Stomach (tissue), 4 donors: ENCODE data around the gene C2CD2L.

ENCODE experiments used
- CTCF ChIP-seq, 7 experiments: fragments of 450-650 bp in 4 of 7; fragments of 200-600 bp in 3 of 7; sonication (generic) in 3 of 7; IDR thresholded peaks; one replicate each; pipeline ENCODE4 v1.5.1; 2016 to 2019; ENCODE audit warnings: antibody characterized with exemption in 7 of 7, control low read depth in 2 of 7, mild to moderate bottlenecking in 1 of 7
- EP300 ChIP-seq: sonication (generic); formaldehyde crosslinking; IDR thresholded peaks from one replicate; pipeline ENCODE4 v1.6.1; 2017; ENCODE audit warnings: antibody characterized with exemption
- POLR2A ChIP-seq, 4 donors: fragments of 450-650 bp; IDR thresholded peaks; one replicate each; pipeline ENCODE4 v1.6.1; 2016; ENCODE audit warnings: antibody characterized with exemption in 4 of 4, control low read depth in 2 of 4, mild to moderate bottlenecking in 1 of 4, moderate library complexity in 1 of 4
- POLR2AphosphoS5 ChIP-seq, 3 donors: sonication (generic); formaldehyde crosslinking; IDR thresholded peaks; one replicate each; pipeline ENCODE4 v1.6.1; 2016; ENCODE audit warnings: antibody characterized with exemption in 3 of 3

GRCh38 chr11:119092880-119093842 lies 14.0 kb upstream of the C2CD2L start:
- TF ChIP-seq POLR2A (IDR thresholded peaks at IDR 0.05) (no peak), CTCF (IDR thresholded peaks at IDR 0.05) (no peak), POLR2AphosphoS5 (IDR thresholded peaks at IDR 0.05) (no peak), EP300 (no peak)
